Left forelimb (tissue), 1 donor: ENCODE results near the gene IFIT5.
"Not testable (repeated sequence)": the region's sequence is repeated elsewhere in the genome, so short reads cannot be mapped to it uniquely, and the experiment has no call there.

ENCODE experiments used
- DNase-seq: peaks from one replicate; pipeline ENCODE4 v3.0.0-alpha.2; 2018; ENCODE audit warnings: low spot score

The IFIT5 gene

GRCh38 chr10:89428877-89429276, 14.5 kb downstream of the IFIT5 start:
- DNase-seq, result no peak

GRCh38 chr10:89431977-89432376, 17.6 kb downstream of the IFIT5 start:
- DNase-seq, result no peak

- DNase-seq, result no peak
These were observed 24.2 kb downstream of the IFIT5 start for GRCh38 chr10:89438525-89438924.

- no peak for DNase-seq
These were observed 26.1 kb downstream of the IFIT5 start for GRCh38 chr10:89440226-89441009.

DNA sequence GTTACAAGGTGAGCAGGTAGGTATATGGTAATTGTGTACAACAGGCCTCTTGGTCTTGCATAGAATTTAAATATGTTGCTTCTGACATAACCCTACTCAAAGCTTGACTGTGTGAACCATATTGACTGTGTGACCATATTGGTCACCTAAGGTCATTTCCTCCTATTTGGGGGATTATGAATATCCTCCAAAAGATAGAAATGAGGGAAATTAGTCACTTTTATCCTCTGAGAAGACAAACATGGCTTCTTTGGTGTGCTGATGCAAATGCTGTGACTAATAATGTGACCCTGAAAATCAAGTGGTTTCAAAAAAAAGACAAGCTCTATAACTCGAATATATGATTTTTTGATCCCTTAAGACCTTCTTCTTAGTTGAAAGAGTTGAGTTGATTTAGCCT, 27.9 kb downstream of the IFIT5 start:
- no peak for DNase-seq

GRCh38 chr10:89444819-89445218, 30.5 kb downstream of the IFIT5 start:
- DNase-seq, result not testable (repeated sequence)

DNA sequence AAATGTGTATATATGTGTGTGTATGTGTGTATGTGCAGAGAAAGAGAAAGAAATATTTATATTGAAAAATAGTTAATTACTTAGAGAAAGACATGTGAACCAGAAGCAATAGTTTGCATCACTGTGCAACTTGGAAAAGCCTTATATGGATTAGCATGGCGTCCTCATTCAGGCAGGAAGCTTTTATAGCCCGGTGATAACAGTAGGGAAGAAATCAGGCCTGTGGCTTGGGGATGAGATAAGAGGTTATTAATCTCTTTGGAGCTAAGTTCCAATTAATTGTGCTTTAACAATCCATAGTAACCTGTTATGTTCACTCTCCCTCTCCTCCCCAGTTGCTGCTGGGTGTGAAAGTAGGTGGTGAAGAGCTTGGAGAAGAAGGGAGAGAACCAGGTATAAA, 36.5 kb downstream of the IFIT5 start:
- DNase-seq, result no peak

- no peak for DNase-seq
These were observed 37.8 kb downstream of the IFIT5 start for GRCh38 chr10:89452193-89452592.

GRCh38 chr10:89454561-89455347, 40.4 kb downstream of the IFIT5 start:
- no peak for DNase-seq

DNA sequence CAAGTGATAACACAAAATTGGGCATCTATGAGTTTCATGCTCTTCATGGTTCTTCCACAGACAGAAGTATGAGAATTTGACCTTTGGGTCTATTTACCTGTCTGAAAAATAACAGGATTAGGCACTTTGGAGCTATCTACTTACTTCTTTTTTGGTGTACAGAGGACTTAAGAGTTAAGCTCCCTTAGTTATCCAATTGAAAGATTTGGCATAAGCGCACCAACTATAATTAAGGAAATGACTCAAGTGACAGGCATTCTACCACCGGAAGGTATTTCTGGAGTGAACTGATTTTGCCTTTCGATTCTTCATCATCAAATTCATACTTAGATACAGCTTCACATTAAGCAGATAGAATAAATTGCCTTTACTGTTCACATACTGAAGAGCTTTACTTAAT, 43.9 kb downstream of the IFIT5 start:
- no peak for DNase-seq

DNA sequence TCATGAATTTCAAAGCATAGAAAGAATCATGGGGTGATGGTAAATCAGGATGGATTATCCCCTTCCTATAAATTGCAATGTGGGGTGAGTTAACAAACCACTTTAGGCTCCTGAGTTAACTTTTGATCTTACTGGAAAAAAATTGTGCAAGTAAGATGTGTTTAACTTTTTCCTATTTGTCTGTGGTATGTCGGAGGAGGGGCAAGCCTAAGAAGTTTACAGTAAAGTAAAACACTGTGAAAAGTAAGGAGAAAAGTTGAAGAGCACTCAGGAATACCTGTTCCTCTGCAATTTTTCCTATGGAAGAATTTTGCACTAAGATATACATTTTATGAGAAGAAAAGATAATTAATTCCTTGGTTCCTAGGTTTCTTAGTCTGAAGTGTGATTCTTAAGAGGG, 44.4 kb downstream of the IFIT5 start:
- no peak for DNase-seq

GRCh38 chr10:89463846-89464537, 49.6 kb downstream of the IFIT5 start:
- DNase-seq, result no peak

- no peak for DNase-seq
These were observed 50.8 kb downstream of the IFIT5 start for GRCh38 chr10:89465196-89465595.

DNA sequence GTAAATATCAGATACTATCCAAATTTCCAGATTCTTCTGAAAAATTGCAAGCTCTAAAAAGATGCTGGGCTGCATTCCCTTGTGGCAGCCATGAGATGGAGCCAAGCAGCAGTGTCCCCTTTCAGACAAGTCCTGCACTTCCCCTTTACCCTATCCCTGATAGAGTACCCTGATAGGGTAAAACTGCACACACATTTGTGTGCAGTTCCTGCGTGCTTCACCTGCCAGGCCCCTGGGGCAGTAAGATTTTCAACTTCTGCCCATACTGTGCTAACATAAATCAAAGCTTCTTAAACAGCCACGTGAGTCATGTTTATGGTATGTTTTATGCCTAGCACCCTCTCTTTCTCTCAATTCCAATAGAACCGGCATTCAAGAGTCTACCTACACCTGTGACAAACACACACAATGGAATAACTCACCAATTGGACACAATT, 52.2 kb downstream of the IFIT5 start:
- no peak for DNase-seq

- no peak for DNase-seq
These were observed 54.0 kb downstream of the IFIT5 start for GRCh38 chr10:89468191-89468965.

DNA sequence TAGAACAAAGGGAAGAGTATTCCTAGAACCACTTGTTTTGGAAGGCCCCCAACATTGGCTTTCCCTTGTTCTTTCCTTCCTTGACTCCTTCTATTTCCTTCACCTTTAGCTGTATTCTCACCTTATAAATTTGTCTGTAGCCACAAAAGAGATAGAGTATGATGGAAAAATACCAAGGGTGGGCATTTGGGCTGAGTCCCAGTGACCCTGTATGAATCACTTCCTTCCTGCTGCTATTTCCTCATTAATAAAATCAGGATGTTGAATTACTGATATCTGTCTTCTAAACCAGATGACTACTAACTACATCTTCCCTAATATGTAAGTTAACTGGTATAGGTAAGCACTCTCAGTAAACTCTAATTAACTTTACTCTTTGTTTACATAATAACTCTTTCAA, 55.1 kb downstream of the IFIT5 start:
- no peak for DNase-seq
